Measurements from ENCODE around the gene ZFYVE19. TPM values are rescaled to one million over a fixed set of nuclear protein-coding genes. Genes with fewer than 3 reads are reported as not detected.

Gene ZFYVE19
- total RNA-seq, 1 experiment from 2014 or later: 19.2 TPM

DNA sequence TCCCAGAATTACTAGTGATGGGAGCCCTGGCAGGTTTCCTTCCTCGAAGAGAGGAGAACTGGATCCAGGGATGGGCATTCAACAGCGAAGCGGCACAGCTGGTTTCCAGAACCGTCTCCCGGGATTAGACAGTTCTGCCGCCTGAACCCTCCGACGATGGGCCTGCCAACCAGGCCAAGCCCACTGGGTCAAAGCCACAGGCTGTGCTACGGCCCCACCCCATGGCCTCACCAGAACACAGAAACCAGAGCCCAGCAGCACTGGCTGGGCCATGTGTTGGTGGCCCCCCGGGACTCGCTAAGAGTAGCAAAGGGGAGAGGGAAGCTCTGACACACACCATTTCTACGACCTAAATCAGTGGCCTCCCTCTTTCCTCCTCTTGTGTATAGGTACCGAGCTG, 34.9 kb upstream of the ZFYVE19 start:
- Mint-ChIP-seq H3K27me3 (ENCODE audit: insufficient read depth, unreplicated experiment) (no peaks in the 10 kb centered on the region), H3K36me3 (ENCODE audit: insufficient read depth, unreplicated experiment) (peaks cover 75% of the 10 kb centered on the region), H3K9me3 (ENCODE audit: unreplicated experiment) (no peaks in the 10 kb centered on the region), H3K27ac (ENCODE audit: low read depth, unreplicated experiment) (no peak overlapping the region), H3K4me3 (ENCODE audit: unreplicated experiment) (no peak overlapping the region), H3K4me1 (ENCODE audit: insufficient read depth, unreplicated experiment) (peaks cover 38% of the 10 kb centered on the region)
- BruUV-seq (replicated peaks): no TSS peak
- intact Hi-C loops (cut with micrococcal nuclease): no loop called here
- ChIA-PET CTCF (interaction anchor here (1.8 kb wide), 1 partner anchor 11 kb away, joined by 5 read pairs; no protein-coding TSS in a partner anchor), POLR2A (interaction anchor here (1.0 to 1.1 kb wide), 2 partner anchors 77 to 208 kb away, joined by 3 read pairs; partner anchors contain the start of genes CCDC32 and RAD51)
- TF ChIP-seq, protein P1, sequence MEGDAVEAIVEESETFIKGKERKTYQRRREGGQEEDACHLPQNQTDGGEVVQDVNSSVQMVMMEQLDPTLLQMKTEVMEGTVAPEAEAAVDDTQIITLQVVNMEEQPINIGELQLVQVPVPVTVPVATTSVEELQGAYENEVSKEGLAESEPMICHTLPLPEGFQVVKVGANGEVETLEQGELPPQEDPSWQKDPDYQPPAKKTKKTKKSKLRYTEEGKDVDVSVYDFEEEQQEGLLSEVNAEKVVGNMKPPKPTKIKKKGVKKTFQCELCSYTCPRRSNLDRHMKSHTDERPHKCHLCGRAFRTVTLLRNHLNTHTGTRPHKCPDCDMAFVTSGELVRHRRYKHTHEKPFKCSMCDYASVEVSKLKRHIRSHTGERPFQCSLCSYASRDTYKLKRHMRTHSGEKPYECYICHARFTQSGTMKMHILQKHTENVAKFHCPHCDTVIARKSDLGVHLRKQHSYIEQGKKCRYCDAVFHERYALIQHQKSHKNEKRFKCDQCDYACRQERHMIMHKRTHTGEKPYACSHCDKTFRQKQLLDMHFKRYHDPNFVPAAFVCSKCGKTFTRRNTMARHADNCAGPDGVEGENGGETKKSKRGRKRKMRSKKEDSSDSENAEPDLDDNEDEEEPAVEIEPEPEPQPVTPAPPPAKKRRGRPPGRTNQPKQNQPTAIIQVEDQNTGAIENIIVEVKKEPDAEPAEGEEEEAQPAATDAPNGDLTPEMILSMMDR (IDR thresholded peaks at IDR 0.05; ENCODE audit: unreplicated experiment): no peak
- DNase-seq (ENCODE audit: unreplicated experiment): no peak

DNA sequence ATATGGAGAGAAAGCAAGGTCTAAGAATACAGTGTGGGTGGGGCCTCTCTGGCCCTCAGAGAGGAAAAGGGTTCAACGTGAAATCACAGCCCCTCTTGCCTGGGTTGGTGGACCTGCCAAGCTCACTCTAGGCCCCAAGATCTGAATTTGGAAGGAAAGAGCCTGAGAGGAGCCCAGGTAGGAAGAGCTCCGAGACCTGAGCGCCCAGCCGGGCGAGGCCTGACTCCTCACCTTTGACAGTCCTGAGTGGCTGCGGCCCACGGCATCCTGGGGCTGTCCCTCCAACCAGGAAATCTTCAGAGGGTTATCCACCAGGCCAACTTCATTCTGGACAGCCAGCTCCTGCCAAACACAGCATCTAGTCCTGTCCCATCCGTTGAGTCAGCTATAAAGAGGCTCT, 33.4 kb upstream of the ZFYVE19 start:
- no peaks in the 10 kb centered on the region for H3K27me3 Mint-ChIP-seq (ENCODE audit: insufficient read depth, unreplicated experiment)
- ChIA-PET POLR2A (interaction anchor here (1.4 kb wide), 1 partner anchor 9 kb away, joined by 3 read pairs; no protein-coding TSS in a partner anchor), CTCF (interaction anchor here (1.0 to 1.8 kb wide), 2 partner anchors 9 to 29 kb away, joined by 3 to 5 read pairs; no protein-coding TSS in a partner anchor)
- H3K27ac Mint-ChIP-seq (ENCODE audit: low read depth, unreplicated experiment): no peak overlapping the region
- peaks cover 74% of the 10 kb centered on the region for H3K36me3 Mint-ChIP-seq (ENCODE audit: insufficient read depth, unreplicated experiment)
- BruUV-seq (replicated peaks): no TSS peak
- intact Hi-C loops (cut with micrococcal nuclease): no loop called here
- DNase-seq (ENCODE audit: unreplicated experiment): no peak
- H3K4me1 Mint-ChIP-seq (ENCODE audit: insufficient read depth, unreplicated experiment): peaks cover 39% of the 10 kb centered on the region
- no peaks in the 10 kb centered on the region for H3K9me3 Mint-ChIP-seq (ENCODE audit: unreplicated experiment)
- TF ChIP-seq, protein P1 (IDR thresholded peaks at IDR 0.05; ENCODE audit: unreplicated experiment): no peak
- H3K4me3 Mint-ChIP-seq (ENCODE audit: unreplicated experiment): no peak overlapping the region

DNA sequence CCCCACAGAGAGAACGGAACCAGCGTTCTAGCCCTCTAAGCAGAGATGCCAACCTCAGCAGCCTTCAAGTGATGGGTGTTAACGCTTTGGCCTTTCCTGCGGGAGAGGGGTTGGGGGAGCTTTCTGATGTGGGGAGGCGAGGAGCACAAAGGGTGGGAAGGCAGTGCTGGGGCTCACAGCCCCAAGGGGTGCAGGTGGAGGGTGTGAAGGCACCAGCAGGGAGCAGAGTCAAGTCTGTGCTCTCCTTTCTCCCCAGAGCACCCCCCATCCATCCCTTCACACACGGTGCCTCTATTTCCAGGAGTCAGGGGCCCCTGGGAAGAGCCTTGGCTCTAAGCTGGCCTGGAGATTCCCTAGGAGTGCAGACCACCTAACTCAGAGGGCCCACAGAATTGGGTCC, 33.0 kb upstream of the ZFYVE19 start:
- CTCF ChIA-PET: interaction anchor here (0.8 to 1.8 kb wide), 3 partner anchors 9 to 95 kb away, joined by 3 to 5 read pairs (median 4); no protein-coding TSS in a partner anchor
- peaks cover 71% of the 10 kb centered on the region for H3K36me3 Mint-ChIP-seq (ENCODE audit: insufficient read depth, unreplicated experiment)
- H3K4me1 Mint-ChIP-seq (ENCODE audit: insufficient read depth, unreplicated experiment): peaks cover 34% of the 10 kb centered on the region
- intact Hi-C loops (cut with micrococcal nuclease): no loop called here
- no peak overlapping the region for H3K4me3 Mint-ChIP-seq (ENCODE audit: unreplicated experiment)
- POLR2A ChIA-PET: interaction anchor here (1.4 kb wide), 1 partner anchor 9 kb away, joined by 3 read pairs; no protein-coding TSS in a partner anchor
- BruUV-seq (replicated peaks): no TSS peak
- H3K27me3 Mint-ChIP-seq (ENCODE audit: insufficient read depth, unreplicated experiment): no peaks in the 10 kb centered on the region
- H3K9me3 Mint-ChIP-seq (ENCODE audit: unreplicated experiment): no peaks in the 10 kb centered on the region
- TF ChIP-seq, protein P1 (IDR thresholded peaks at IDR 0.05; ENCODE audit: unreplicated experiment): no peak
- DNase-seq (ENCODE audit: unreplicated experiment): no peak
- no peak overlapping the region for H3K27ac Mint-ChIP-seq (ENCODE audit: low read depth, unreplicated experiment)

DNA sequence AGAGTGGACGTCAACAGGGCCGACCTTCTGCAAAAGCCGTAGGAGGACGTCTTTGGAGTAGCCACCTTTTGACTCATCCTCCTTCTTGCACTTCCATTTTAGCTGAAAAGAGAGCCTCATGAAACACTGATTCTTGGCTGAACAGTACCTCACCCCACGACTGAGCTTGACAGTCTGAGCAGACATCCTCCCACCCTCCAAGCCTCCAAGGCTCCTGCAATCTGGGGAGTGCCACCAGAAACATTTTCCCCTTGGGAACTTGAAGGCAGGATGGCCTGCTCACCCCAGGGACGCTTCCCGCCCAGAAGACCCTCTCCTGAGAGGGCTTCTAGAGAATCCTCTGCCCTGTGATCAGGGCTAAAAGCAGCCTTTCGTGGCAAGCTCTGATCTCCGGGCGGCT, 31.9 kb upstream of the ZFYVE19 start:
- no peaks in the 10 kb centered on the region for H3K9me3 Mint-ChIP-seq (ENCODE audit: unreplicated experiment)
- peaks cover 76% of the 10 kb centered on the region for H3K36me3 Mint-ChIP-seq (ENCODE audit: insufficient read depth, unreplicated experiment)
- no TSS peak for BruUV-seq (replicated peaks)
- ChIA-PET POLR2A (interaction anchor here (4.2 kb wide), 1 partner anchor 10 kb away, joined by 28 read pairs; the partner anchor contains the start of gene GCHFR), CTCF (interaction anchor here (0.8 kb wide), 1 partner anchor 96 kb away, joined by 4 read pairs; no protein-coding TSS in a partner anchor)
- no peaks in the 10 kb centered on the region for H3K27me3 Mint-ChIP-seq (ENCODE audit: insufficient read depth, unreplicated experiment)
- H3K4me3 Mint-ChIP-seq (ENCODE audit: unreplicated experiment): no peak overlapping the region
- TF ChIP-seq, protein P1 (IDR thresholded peaks at IDR 0.05; ENCODE audit: unreplicated experiment): no peak
- no peak overlapping the region for H3K27ac Mint-ChIP-seq (ENCODE audit: low read depth, unreplicated experiment)
- no peak for DNase-seq (ENCODE audit: unreplicated experiment)
- H3K4me1 Mint-ChIP-seq (ENCODE audit: insufficient read depth, unreplicated experiment): peaks cover 23% of the 10 kb centered on the region
- intact Hi-C loops (cut with micrococcal nuclease): no loop called here
